ENCODE results near the gene WDR64. TPM values are rescaled to one million over a fixed set of nuclear protein-coding genes. Genes with fewer than 3 reads are reported as not detected.

The WDR64 gene
- total and polyA plus RNA-seq, 2 of the 4 experiments (the other 2 are of a cell fraction): not detected

DNA sequence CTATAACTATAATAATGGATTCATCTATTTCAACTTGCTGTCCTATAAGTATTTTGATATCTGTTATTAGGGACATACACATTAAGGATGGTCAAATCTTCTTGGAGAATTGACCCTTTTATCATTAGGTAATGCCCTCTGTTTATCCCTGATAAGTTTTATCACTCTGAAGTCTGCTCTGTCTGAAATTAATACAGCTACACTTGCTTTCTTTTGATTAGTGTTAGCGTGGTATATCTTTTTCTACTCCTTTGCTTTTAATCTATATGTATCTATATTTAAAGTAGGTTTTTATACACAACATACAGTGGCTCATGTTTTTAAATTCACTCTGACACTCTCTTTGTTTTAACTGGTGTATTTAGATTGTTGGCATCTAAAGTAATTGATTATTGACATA is 126.0 kb downstream of the WDR64 start:
- no peak overlapping the region for H4K8ac ChIP-seq (ENCODE audit: low read depth in 2 of 2, low read length in 2 of 2)
- H2BK5ac ChIP-seq (ENCODE audit: low read depth, low read length, poor library complexity, severe bottlenecking): no peak overlapping the region
- no peaks in the 10 kb centered on the region for H3K4me1 ChIP-seq (ENCODE audit: control insufficient read depth, insufficient read depth, low read length)
- BruUV-seq (replicated peaks): no TSS peak
- H3K4me2 ChIP-seq (ENCODE audit: low read depth, low read length): no peak overlapping the region
- no peaks in the 10 kb centered on the region; the same call in 1 of the 2 replicates for H3K27me3 ChIP-seq (ENCODE audit: control insufficient read depth, insufficient read depth, low read length)
- dilution Hi-C loops (cut with HindIII; ENCODE audit: low sequenced_read_pairs, unreplicated experiment): no loop called here
- ATAC-seq (ENCODE audit: low read depth) (no peak), DNase-seq (no peak)
- no peak overlapping the region for H2AK5ac ChIP-seq (ENCODE audit: low read depth, low read length)
- ChIA-PET POLR2A (ENCODE audit: unreplicated experiment) (no interaction called here), CTCF (no interaction called here)
- no peak for TF ChIP-seq SMC3 (IDR thresholded peaks at IDR 0.05; ENCODE audit: low read depth, low read length)
- no peak overlapping the region for H4K5ac ChIP-seq (ENCODE audit: low read depth, low read length)
- no peak overlapping the region for H3K4ac ChIP-seq (ENCODE audit: low read depth, low read length)
- in situ Hi-C loops (cut with MboI; ENCODE audit: low sequenced_read_pairs): no loop called here
- H3K4me3 ChIP-seq (ENCODE audit: insufficient read depth, low read depth, low read length): no peak overlapping the region
- no peak overlapping the region for H2BK15ac ChIP-seq (ENCODE audit: low read depth, low read length)
- H3K79me1 ChIP-seq (ENCODE audit: low read depth in 1 of 2, low read length in 2 of 2): no peaks in the 10 kb centered on the region
- H2BK20ac ChIP-seq (ENCODE audit: low read depth, low read length): no peak overlapping the region
- no peak overlapping the region for H2AK9ac ChIP-seq (replicated peaks; ENCODE audit: low read depth, low read length, poor library complexity)
- H4K91ac ChIP-seq (ENCODE audit: insufficient read depth, low read depth, low read length): no peak overlapping the region
- H3K14ac ChIP-seq (replicated peaks; ENCODE audit: low read depth, low read length): no peak overlapping the region
- no peaks in the 10 kb centered on the region for H4K20me1 ChIP-seq (ENCODE audit: insufficient read depth, low read length)
- no peak overlapping the region for H3K56ac ChIP-seq (ENCODE audit: extremely low read depth, insufficient read depth, low read length)
- H3K9me1 ChIP-seq (ENCODE audit: insufficient read depth, low read length): no peaks in the 10 kb centered on the region
- H3K36me3 ChIP-seq (ENCODE audit: control insufficient read depth, insufficient read depth, low read length): no peaks in the 10 kb centered on the region
- no peak overlapping the region for H3K27ac ChIP-seq (ENCODE audit: insufficient read depth, low read length)
- no CpG with 5 or more reads among the region's 1 CpG for WGBS, 2 experiments (ENCODE audit: extremely low coverage in 2 of 2, insufficient read length in 1 of 2)
- no peaks in the 10 kb centered on the region for H3K9me3 ChIP-seq (ENCODE audit: control insufficient read depth, insufficient read depth, low read length)
- H2AFZ ChIP-seq (replicated peaks; ENCODE audit: low read length, poor library complexity): no peak overlapping the region
- no peak overlapping the region for H3K23ac ChIP-seq (ENCODE audit: low read depth, low read length)
- H3K18ac ChIP-seq (ENCODE audit: low read depth, low read length): no peak overlapping the region
- intact Hi-C loops (cut with micrococcal nuclease): no loop called here
- H2BK120ac ChIP-seq (ENCODE audit: low read depth, low read length): no peak overlapping the region
- H3K9ac ChIP-seq (ENCODE audit: low read depth, low read length): no peak overlapping the region
